Central memory CD8-positive, alpha-beta T cell (primary cell): Measurements from ENCODE around the gene CROT.

Experiments
- ATAC-seq: fragments of 150-1000 bp; cut with Tn5 transposase; replicated peaks from 2 replicates; pipeline ENCODE4 v1.10.0; 2022; ENCODE audit warnings: mild to moderate bottlenecking, moderate FRiP score, moderate number of reproducible peaks; ENCODE audit not compliant: poor library complexity, severe bottlenecking; ENCODE audit errors: extremely low read depth
- DNase-seq, 2 donors: peaks; one replicate each; pipeline ENCODE4 v3.0.0; 2021; ENCODE audit warnings: low spot score in 2 of 2
- H3K27ac Mint-ChIP-seq: one replicate; pipeline ENCODE4 v1.8.0; 2022; ENCODE audit warnings: low read depth, mild to moderate bottlenecking, moderate library complexity, mixed read lengths
- H3K27me3 Mint-ChIP-seq: one replicate; pipeline ENCODE4 v1.8.0; 2022; ENCODE audit warnings: mixed read lengths
- H3K36me3 Mint-ChIP-seq: one replicate; pipeline ENCODE4 v1.8.0; 2022; ENCODE audit warnings: mild to moderate bottlenecking, moderate library complexity, mixed read lengths; ENCODE audit not compliant: insufficient read depth
- H3K4me1 Mint-ChIP-seq: one replicate; pipeline ENCODE4 v1.8.0; 2022; ENCODE audit warnings: mixed read lengths
- H3K4me3 Mint-ChIP-seq: one replicate; pipeline ENCODE4 v1.8.0; 2022; ENCODE audit warnings: mild to moderate bottlenecking, moderate library complexity, mixed read lengths
- H3K9me3 Mint-ChIP-seq: one replicate; pipeline ENCODE4 v1.8.0; 2022; ENCODE audit warnings: mixed read lengths

Gene CROT

GRCh38 chr7:87445897-87446296 is 100.4 kb downstream of the CROT start:
- no peak for ATAC-seq
- H3K27ac Mint-ChIP-seq = no peak overlapping the region

GRCh38 chr7:87447116-87447635 is 101.7 kb downstream of the CROT start:
- Mint-ChIP-seq H3K27ac (no peak overlapping the region), H3K27me3 (peaks cover 32% of the 10 kb centered on the region), H3K4me1 (no peaks in the 10 kb centered on the region), H3K36me3 (peaks cover 6% of the 10 kb centered on the region), H3K9me3 (no peaks in the 10 kb centered on the region), H3K4me3 (no peak overlapping the region)
- ATAC-seq = no peak
- no peak for DNase-seq

More at GRCh38 chr7:87445897-87446296, 100.4 kb downstream of the CROT start:
- Mint-ChIP-seq H3K4me1 (no peaks in the 10 kb centered on the region), H3K27me3 (peaks cover 24% of the 10 kb centered on the region), H3K4me3 (no peak overlapping the region), H3K36me3 (peaks cover 6% of the 10 kb centered on the region), H3K9me3 (no peaks in the 10 kb centered on the region)
- no peak for DNase-seq

GRCh38 chr7:87448388-87448787 is 102.9 kb downstream of the CROT start:
- DNase-seq (no peak), ATAC-seq (no peak)
- no peaks in the 10 kb centered on the region for H3K9me3 Mint-ChIP-seq
- H3K36me3 Mint-ChIP-seq = peaks cover 6% of the 10 kb centered on the region
- peaks cover 35% of the 10 kb centered on the region for H3K27me3 Mint-ChIP-seq
- no peak overlapping the region for H3K27ac Mint-ChIP-seq
- no peak overlapping the region for H3K4me3 Mint-ChIP-seq
- no peaks in the 10 kb centered on the region for H3K4me1 Mint-ChIP-seq
